ENCODE results near the gene BIRC7. TPM values are rescaled to one million over a fixed set of nuclear protein-coding genes. Genes with fewer than 3 reads are reported as not detected.
"Not testable (repeated sequence)": the region's sequence is repeated elsewhere in the genome, so short reads cannot be mapped to it uniquely, and the experiment has no call there.

BIRC7 gene
- total RNA-seq, 1 donor = 0.09 TPM

GRCh38 chr20:63219866-63220521, 15.7 kb upstream of the BIRC7 start:
- H3K4me3 ChIP-seq (ENCODE audit: low read depth, low read length) = no peak overlapping the region
- no peak for TF ChIP-seq CTCF (IDR thresholded peaks at IDR 0.05; ENCODE audit: insufficient read depth, low read length)
- no peak for DNase-seq (ENCODE audit: low read depth)

- DNase-seq (ENCODE audit: low read depth) = no peak
- H3K4me3 ChIP-seq (ENCODE audit: low read depth, low read length) = no peak overlapping the region
- TF ChIP-seq CTCF (IDR thresholded peaks at IDR 0.05; ENCODE audit: insufficient read depth, low read length) = no peak
These were observed 14.9 kb upstream of the BIRC7 start for GRCh38 chr20:63220696-63221399.

- H3K4me3 ChIP-seq (ENCODE audit: low read depth, low read length); DNase-seq (ENCODE audit: low read depth): not testable (repeated sequence)
These were observed 14.2 kb upstream of the BIRC7 start for GRCh38 chr20:63221400-63222053.

- TF ChIP-seq CTCF (IDR thresholded peaks at IDR 0.05; ENCODE audit: insufficient read depth, low read length) = no peak
- DNase-seq (ENCODE audit: low read depth) = no peak
- H3K4me3 ChIP-seq (ENCODE audit: low read depth, low read length) = no peak overlapping the region
These were observed 13.2 kb upstream of the BIRC7 start for GRCh38 chr20:63222541-63222940.

GRCh38 chr20:63223121-63223825, 12.4 kb upstream of the BIRC7 start:
- DNase-seq (ENCODE audit: low read depth) = peak; percentile 42
- no peak overlapping the region for H3K4me3 ChIP-seq (ENCODE audit: low read depth, low read length)
- peak; percentile 76 for TF ChIP-seq CTCF (IDR thresholded peaks at IDR 0.05; ENCODE audit: insufficient read depth, low read length)

GRCh38 chr20:63223826-63224207, 11.9 kb upstream of the BIRC7 start:
- H3K4me3 ChIP-seq (ENCODE audit: low read depth, low read length) = no peak overlapping the region
- TF ChIP-seq CTCF (IDR thresholded peaks at IDR 0.05; ENCODE audit: insufficient read depth, low read length) = no peak
- DNase-seq (ENCODE audit: low read depth) = no peak

All from fibroblast of the aortic adventitia (primary cell).